ENCODE measurements around the gene VOPP1.
"Not testable (repeated sequence)": the region's sequence is repeated elsewhere in the genome, so short reads cannot be mapped to it uniquely, and the experiment has no call there.

VOPP1 gene

GRCh38 chr7:55471594-55471993 is 100.7 kb downstream of the VOPP1 start:
- not testable (repeated sequence) for DNase-seq (ENCODE audit: low read depth in 2 of 3, low spot score in 1 of 3)

- DNase-seq (ENCODE audit: low read depth in 2 of 3, low spot score in 1 of 3) = no peak
These were observed 102.0 kb downstream of the VOPP1 start for GRCh38 chr7:55470261-55470660.

GRCh38 chr7:55469721-55470120 is 102.6 kb downstream of the VOPP1 start:
- DNase-seq (ENCODE audit: low read depth in 2 of 3, low spot score in 1 of 3) = no peak

- no peak for DNase-seq (ENCODE audit: low read depth in 2 of 3, low spot score in 1 of 3)
These were observed 103.0 kb downstream of the VOPP1 start for GRCh38 chr7:55469271-55469681.

GRCh38 chr7:55468495-55468894 is 103.8 kb downstream of the VOPP1 start:
- no peak for DNase-seq (ENCODE audit: low read depth in 2 of 3, low spot score in 1 of 3)

GRCh38 chr7:55467047-55467593 is 105.2 kb downstream of the VOPP1 start:
- DNase-seq (ENCODE audit: low read depth in 2 of 3, low spot score in 1 of 3) = no peak

- DNase-seq (ENCODE audit: low read depth in 2 of 3, low spot score in 1 of 3) = no peak
These were observed 106.6 kb downstream of the VOPP1 start for GRCh38 chr7:55465691-55466090.

GRCh38 chr7:55464422-55464821 is 107.9 kb downstream of the VOPP1 start:
- no peak for DNase-seq (ENCODE audit: low read depth in 2 of 3, low spot score in 1 of 3)

- DNase-seq (ENCODE audit: low read depth in 2 of 3, low spot score in 1 of 3) = no peak
These were observed 108.5 kb downstream of the VOPP1 start for GRCh38 chr7:55463686-55464262.

GRCh38 chr7:55458351-55458750 is 114.0 kb downstream of the VOPP1 start:
- no peak for DNase-seq (ENCODE audit: low read depth in 2 of 3, low spot score in 1 of 3)

GRCh38 chr7:55457801-55458200 is 114.5 kb downstream of the VOPP1 start:
- no peak for DNase-seq (ENCODE audit: low read depth in 2 of 3, low spot score in 1 of 3)

- no peak for DNase-seq (ENCODE audit: low read depth in 2 of 3, low spot score in 1 of 3)
These were observed 119.3 kb downstream of the VOPP1 start for GRCh38 chr7:55452971-55453370.

- no peak for DNase-seq (ENCODE audit: low read depth in 2 of 3, low spot score in 1 of 3)
These were observed 122.2 kb downstream of the VOPP1 start for GRCh38 chr7:55449992-55450535.

GRCh38 chr7:55449205-55449991 is 122.9 kb downstream of the VOPP1 start:
- no peak for DNase-seq (ENCODE audit: low read depth in 2 of 3, low spot score in 1 of 3)

GRCh38 chr7:55448526-55448925 is 123.8 kb downstream of the VOPP1 start:
- DNase-seq (ENCODE audit: low read depth in 2 of 3, low spot score in 1 of 3) = no peak

- DNase-seq (ENCODE audit: low read depth in 2 of 3, low spot score in 1 of 3) = no peak
These were observed 127.5 kb downstream of the VOPP1 start for GRCh38 chr7:55444786-55445185.

GRCh38 chr7:55441774-55442522 is 130.4 kb downstream of the VOPP1 start:
- no peak for DNase-seq (ENCODE audit: low read depth in 2 of 3, low spot score in 1 of 3)

GRCh38 chr7:55441002-55441401 is 131.3 kb downstream of the VOPP1 start:
- no peak for DNase-seq (ENCODE audit: low read depth in 2 of 3, low spot score in 1 of 3)

GRCh38 chr7:55440040-55440690 is 132.1 kb downstream of the VOPP1 start:
- no peak for DNase-seq (ENCODE audit: low read depth in 2 of 3, low spot score in 1 of 3)

GRCh38 chr7:55439627-55440026 is 132.7 kb downstream of the VOPP1 start:
- no peak for DNase-seq (ENCODE audit: low read depth in 2 of 3, low spot score in 1 of 3)

All from stimulated activated CD4-positive, alpha-beta T cell treated with anti-CD3 and anti-CD28 coated beads, Interleukin-12 subunit alpha, Interleukin-12 subunit beta, amount 100 ng/mL, for 48 hours (primary cell).